GM19395 (cell line): ENCODE results near the gene DHCR7.
"Not testable (repeated sequence)": the region's sequence is repeated elsewhere in the genome, so short reads cannot be mapped to it uniquely, and the experiment has no call there.

Source experiments
- ATAC-seq: cut with Tn5 transposase; IDR thresholded peaks from one replicate; pipeline ENCODE4 v1.9.1; 2021; ENCODE audit warnings: mild to moderate bottlenecking, moderate library complexity; ENCODE audit not compliant: unreplicated experiment

DHCR7 gene

DNA sequence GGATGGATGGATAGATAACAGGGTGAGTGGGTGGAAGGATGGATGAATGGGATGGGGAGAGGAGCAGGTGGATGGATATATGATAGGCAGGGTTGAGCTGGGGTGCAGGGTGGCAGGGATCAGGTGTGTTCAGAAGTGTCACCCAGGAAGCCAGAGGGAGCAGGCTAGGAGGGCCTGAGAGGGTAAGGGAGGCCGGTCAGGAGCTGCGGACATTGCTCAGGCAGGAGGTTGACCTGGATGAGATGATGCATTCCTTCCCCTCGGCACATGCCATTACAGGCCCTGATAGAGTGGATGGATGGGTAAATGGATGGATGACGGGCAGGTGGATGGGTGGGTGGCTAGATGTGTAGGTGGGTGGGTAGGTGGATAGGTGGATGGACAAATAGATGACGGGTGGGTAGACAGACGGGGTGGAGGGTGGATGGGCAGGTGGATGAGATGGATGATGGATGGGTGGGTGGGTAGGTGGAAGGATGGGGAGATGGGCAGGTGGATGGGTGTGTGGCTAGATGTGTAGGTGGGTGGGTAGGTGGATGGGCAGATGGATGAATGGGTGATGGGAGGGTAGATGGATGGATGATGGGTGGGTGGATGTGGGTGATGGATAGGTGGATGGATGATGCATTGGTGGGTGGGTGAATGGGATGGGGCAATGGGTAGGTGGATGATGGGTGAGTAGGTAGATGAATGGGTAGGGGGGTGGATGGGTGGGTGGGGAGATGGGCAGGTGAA, 8.0 kb downstream of the DHCR7 start:
- ATAC-seq = no peak

DNA sequence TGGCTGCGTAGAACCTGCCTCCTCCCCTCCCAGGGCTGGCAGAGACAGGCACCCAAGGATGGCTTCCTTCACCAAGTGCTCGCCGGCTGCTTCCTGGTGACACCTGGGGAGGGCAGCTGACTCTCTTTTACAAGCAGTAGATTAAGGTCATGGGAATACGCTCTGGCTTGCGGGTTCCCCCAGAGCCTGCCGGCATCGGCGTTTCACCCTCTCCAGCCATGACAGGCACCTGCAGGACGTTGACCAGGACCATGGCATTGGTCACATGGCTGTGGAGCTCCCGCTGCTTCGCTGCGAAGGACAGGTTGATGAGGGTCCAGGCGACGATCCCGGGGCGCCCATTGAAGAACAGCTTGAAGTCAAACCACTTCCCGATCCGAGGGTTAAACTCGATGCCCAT, 9.5 kb downstream of the DHCR7 start:
- no peak for ATAC-seq

DNA sequence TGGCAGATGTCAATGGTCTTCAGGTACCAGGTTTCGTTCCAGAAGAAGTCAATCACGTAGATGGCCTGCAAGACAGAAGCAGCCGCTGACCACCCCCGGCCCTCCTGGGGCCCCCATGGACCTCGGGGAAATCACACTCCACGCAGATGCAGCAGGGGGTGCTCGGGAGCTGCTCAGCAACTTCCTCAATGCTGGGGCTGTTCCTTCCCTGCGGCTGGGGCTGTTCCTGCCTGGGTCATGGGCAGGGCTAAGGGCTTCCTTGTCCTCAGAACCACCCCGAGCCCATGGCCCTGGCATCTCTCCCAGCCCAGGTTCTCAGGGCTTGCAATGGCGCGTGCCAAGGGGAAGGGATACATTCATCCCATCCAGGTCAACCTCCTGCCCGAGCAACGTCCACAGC, 10.3 kb downstream of the DHCR7 start:
- no peak for ATAC-seq

DNA sequence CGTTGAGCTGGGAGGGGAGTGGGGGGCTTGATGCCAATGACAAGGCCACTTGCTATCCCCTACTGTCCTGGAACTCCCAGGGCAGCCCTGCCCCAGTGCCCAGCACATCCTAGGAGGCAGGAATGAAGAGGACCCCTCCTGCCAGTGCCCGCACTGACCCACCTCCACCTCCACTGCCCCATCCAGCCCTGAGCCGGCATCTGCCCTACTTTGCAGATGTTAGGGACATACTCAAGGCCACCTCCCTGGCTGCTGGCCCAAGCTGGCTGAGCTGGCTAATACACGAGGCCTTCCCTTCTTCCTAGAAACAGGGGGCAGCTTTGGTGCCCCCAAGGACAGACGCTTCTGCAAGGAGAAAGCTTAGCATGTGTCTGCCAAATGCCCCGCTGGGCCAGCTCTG, 10.8 kb downstream of the DHCR7 start:
- ATAC-seq = no peak

DNA sequence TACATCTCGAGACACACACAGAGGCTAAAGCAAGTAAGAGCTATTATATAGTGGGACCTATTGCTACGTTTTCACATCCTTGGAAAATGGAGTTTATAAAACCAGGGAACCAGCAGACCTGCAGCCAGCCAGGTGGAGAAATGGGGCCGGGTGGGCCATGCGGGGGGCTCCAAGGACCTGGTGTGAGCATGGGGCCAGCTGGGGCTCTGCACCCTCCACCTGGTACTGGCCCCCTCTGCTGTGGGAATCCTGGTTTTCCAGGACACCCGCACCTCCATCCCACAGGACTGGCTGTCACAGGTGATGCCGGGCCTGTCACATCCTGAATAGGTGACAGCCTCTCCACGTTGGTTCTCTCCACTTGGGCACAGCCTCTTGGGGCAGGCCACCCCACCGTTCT, 11.3 kb downstream of the DHCR7 start:
- no peak for ATAC-seq

DNA sequence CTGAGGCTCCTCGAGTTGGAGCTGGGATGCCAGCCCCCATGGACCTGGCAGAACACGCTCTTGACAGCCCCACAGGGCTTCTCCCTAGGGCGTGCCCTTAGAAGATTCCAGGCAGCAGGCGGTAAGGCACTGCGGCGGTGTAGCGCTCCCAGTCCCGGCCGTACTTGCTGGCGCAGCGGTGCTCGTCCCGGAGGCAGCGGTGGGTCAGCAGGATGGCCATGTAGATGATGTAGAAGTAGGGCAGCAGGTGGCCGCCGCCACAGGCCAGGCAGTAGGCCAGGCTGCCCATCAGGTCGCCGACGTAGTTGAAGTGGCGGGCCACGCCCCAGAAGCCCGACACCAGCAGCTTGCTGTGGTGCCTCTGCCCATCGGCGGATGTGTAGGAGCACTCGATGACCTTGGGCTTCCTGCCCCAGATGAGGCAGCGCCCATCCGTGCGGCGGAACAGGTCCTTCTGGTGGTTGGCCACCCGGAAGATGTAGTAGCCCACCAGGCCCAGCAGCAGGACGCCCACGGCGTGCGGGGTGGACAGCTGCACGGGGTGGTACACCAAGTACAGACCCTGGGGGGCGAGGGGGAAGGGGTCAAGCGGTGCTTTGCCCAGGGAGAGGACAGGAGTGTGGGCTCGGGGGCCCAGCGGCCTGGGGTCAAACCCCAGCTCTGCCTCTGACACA, 12.8 kb downstream of the DHCR7 start:
- no peak for ATAC-seq

DNA sequence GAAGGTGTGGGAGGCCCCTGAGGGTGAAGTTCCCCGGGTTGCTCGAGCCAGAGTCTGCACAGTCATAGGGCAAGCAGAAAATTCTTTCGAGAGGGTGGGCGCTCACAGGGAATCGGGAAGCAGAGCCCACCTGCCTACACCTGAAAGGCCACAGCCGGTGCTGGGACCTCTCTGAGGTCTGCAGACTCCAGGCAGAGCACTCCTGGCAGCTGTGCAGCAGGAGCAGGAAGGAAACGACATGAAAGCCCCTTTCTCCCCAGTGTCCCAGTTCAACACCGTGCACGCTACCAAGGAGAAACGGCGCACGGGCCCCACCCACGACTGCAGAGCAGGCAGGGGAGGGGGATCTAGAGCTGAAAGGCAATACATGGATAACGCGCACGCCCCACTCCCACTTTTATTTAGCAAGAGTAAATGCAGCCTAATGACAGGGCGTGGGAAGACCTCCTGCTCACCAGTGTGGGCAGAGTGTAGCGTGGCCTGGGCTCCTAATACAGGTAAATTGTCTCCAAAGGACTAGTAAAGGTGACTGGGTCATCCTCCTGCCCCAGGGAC, 13.5 kb downstream of the DHCR7 start:
- no peak for ATAC-seq

DNA sequence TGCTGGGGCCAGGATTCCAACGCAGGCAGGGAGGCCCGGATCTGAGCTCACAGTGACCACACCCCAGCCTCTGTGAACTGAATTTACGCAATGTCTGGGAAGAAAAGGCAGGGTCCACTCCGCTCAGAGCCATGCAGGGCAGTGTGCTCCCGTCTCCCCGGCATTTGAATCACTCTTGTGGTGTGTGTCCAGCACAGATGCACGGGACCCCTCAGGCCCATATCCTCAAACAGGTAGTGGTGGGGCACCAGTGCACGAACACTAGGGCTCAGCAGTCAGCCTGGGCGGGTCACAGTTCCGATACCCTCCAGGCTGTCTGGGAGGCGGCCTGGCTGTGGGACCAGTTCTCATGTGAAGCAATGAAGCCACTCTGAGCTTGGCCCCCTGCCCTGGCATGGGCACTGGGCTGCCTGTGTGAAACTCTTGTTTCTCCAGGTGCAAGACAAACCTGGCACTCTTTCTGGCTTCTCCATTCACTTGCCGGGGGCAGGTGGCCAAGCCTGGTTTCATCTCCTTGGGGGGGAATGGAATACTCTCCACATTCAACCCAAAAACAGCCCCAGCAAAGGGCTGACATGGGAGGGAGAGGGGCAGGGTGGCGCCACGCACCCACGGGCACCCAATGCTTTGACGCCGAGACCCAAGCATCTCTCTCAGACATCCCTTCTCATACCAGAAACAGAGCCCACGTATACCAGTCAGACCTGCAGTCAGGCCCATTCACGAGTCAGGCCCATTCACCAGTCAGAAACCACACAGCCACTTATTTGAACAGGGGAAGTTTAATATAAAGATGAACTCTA, 14.3 kb downstream of the DHCR7 start:
- ATAC-seq = no peak

DNA sequence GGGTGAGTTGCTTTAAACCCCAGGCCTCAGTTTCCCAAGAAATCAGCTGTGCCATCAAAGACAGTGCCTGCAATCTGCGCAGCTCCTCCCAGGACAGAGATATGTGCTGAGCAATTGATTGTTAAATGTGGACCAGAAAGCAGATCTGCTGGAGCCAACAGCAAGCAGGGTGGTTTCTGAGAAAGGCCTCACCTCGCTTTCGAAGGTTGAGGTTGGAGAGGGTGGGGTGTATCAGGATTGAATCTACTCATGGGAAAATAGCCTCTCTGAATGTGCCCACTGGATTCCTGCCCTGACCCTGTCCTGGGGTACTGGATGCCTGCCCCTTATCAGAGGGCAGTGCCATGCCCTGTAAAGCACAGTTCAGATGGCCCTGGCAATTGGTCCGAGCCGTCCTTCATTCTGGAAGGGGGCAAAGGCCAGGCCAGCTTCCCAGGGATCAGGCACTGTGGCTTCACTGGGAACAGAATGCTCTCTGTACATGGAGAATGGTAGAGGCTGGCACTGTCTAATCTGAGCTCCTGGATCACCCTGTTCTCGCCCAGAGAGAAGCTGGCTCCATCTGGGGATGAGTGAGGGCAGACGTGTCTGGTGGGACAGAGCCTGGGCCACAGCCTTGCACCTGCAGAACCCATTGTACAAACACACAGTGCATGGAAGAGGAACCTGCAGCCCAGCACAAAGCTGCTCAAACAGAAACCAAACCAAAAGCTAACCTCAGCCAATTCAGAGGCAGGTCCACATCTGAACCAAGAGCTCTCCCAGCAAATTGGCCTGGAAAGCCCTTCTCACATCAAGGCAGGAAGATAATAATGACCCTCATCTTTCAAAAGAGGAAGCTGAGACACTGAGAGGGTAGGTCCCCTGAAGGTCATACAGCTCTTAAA, 15.2 kb downstream of the DHCR7 start:
- ATAC-seq = no peak

DNA sequence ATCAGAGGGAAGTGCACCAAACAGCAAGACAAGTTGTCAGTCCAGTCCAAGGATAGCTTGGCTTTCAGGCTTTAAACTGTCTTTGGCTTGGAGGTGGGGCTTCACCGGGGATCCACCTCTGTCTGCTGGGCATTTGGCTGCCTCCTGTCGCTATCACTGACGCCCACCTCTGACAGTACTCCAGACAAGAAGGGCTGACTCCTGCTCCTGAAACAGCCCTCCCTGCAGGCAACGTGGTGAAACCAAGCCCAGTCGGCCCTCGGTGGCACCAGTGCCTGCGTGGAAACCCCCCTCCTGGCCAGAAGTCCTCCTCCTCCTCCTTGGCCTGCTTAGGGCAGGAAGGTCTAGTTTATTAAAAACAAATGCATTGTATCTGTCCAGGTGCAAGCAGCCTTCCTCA, 16.9 kb downstream of the DHCR7 start:
- no peak for ATAC-seq

DNA sequence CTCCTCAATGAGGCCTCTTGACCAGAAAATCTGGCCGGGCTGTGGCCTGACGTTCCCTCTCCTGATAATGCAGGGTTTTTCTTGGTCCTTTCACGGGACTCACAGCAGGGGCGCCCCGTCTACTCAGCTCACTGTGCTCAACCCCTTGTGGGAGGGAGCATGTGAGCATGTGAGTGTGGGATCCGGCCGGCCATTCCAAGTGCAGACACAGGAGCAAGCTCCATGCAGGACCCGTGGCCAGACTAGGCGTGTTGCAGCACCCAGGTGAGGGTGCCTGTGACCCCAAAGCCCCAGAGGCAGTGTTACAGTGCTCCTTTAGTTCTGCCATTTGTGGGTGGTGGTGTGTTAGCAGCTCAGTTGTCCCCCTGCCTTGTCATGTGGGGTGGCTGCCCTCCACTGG, 18.0 kb downstream of the DHCR7 start:
- ATAC-seq = no peak

DNA sequence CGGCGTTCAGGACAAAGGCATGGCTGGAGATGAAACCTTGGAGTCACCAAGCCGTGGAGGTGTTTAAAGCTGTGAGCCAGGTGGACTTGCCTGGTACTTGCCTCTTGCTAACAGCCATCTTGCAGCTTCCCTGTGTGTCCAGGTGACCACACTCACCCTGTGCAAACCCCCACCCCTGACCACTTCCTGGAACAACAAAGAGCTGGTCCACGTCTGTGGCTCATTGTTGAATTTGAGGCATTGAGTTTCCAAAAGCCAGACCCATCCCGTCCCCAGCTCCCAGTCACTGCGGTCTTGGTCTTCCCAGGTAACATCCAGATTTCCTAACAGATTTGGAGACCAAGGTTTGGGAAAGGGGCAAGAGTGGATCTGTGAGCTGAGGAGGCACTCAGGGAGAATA, 18.5 kb downstream of the DHCR7 start:
- ATAC-seq = no peak

DNA sequence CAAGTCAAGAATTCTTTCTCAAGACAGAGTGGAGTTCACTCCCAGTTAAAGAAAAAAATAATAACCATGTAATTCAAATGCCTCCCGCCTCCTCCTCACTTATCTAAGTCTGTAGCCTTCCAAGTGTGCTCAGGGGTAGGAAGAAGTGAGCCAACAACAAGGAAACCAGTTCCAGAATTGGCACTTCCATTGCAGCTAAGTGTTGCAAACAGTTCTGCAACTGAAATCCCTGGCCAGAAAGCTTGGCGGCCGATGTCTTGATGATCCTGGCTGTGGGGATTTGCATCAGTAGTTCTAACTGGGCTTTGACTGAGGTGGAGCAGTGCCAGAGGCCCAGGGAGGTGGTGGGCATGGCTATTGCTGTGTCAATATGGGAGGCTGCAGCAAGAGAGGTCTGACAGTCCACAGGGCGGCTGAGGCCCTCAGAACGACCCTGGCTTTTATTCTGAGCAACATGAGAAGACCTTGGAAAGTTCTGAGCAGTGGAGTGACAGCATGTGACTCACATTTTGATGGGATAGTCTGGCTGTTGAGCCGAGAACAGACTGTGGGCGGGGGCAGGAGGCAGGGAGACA, 19.2 kb downstream of the DHCR7 start:
- no peak for ATAC-seq

DNA sequence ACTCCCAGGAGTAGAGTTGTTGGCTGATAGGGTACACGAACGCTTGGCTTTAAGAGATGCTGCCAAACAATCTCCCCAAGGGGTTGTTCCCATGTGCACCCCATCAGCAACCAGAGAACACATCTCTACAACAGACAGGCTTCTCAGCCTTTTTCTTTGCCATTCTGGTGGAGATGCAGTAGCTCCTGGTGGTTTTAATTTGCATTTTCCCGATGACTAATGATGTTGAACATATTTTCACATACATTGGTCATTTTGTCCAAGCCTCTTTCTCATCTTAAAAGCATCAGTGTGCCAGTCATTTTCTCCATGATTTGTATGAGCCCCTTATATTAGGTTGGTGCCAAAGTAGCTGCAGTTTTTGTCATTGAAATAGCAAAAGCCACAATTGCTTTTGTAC, 21.8 kb downstream of the DHCR7 start:
- no peak for ATAC-seq

DNA sequence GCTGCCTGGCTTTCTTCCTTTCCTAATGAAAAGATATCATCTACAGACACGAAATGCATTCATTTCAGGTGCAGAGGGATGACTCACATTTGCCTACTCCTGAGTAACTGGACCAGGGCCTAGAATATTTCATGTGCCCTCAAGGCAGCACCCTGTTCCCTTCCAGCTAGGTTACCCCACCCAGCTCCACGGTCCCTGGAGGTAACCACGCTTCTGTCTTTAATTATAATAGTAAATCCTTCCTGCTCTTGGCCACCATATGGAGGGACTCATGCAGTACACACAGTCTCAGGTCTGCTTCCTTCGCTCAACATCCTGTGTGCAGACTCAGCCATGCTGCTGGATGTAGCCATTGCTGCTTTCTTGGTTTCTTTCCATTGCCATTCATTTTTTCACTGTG, 22.3 kb downstream of the DHCR7 start:
- no peak for ATAC-seq

DNA sequence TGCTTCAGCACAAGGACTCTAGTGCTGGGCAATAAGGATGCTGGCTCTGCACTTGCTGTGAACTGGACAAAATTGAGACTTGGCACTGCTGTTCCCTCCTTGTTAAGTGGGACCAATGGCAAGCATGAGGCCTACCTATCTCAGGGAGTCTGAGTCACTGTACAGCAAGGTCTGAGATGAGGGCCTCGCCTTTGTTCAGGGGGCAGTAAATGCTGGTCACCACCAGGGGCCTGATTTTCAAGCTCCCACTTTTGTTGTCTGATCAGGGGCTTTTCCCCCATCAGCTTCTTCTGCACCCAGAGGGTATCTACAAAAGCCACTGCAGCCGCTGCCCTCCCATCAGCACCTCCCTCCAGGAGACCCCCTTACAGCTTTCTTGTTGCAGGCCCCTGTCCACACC, 22.8 kb downstream of the DHCR7 start:
- ATAC-seq = no peak

DNA sequence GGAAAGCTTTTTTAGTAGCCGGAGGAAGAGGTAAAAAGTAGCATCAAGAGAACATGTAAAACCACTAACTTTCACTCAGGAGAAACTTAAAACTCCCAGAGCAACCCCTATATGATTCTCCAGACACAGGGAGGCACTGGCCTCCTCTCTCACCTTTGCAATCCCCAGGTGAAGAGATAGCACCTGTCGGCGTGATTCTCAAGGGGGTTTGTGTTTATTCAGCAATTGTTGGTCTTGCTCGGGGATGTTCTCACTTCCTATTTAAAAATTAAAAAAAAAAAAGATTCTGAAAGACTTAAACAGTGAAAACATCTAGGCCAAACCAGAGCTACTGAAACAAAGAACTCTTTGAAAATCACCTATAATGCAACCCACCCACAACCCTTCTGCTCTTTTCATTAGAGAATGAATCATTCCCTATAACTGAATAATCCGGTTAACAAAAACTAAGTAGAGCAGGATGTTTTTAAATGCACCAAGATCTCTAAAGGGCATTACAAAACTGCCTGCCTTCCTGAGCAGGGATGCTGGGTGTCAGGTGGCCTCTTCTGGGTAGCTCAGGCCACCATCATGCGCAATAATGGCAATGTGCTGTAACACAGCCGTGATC, 24.9 kb downstream of the DHCR7 start:
- ATAC-seq = no peak

DNA sequence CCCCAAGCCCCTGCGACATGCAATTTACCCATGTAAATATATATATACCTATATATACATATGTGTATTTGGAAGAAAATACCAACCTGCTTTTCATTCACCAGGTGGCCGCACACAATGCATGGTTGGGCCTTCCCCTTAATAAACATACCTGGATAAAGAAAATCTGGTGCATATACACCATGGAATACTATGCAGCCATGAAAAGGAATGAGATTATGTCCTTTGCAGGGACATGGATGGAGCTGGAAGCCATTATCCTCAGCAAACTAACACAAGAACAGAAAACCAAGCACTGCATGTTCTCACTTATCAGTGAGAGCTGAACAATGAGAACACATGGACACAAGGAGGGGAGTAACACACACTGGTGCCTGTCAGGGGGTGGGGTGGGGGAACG, 25.9 kb downstream of the DHCR7 start:
- ATAC-seq = not testable (repeated sequence)

DNA sequence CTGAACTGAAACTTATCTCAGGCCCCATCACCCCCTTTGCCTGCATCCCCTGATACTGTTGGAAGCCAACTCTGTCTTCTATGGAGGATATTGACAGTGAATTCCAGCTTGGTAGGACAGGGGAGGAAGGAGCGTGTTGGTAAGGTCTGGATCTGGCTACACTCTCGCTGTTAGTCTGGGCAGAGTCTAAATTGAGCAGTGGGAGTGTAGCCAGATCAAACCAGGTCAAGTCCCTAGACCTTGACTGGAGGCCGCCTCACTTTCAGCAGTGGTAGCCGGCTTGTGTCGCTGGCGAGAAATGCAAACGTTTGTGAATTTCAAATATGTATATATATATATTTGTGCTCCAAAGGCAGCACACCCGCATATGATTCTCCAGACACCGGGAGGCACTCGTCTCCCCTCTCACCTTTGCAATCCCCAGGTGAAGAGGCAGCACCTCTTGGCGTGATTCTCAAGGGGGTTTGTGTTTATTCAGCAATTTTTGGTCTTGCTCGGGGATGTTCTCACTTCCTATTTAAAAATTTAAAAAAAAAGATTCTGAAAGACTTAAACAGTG, 26.7 kb downstream of the DHCR7 start:
- no peak for ATAC-seq
